OCI-LY3 (cell line): ENCODE data around the gene TMEM132C.

ENCODE experiments used
- H2AFZ ChIP-seq: fragments of 200-600, 300-600 bp; shearing (Covaris generic); 2 replicates; pipeline ENCODE4 v1.6.0; 2014; ENCODE audit warnings: antibody characterized with exemption, low read depth, low read length
- H3K27ac ChIP-seq: fragments of 200-600, 300-600 bp; sonication (generic); 2 replicates; pipeline ENCODE4 v1.5.1; 2014; ENCODE audit warnings: mild to moderate bottlenecking, low read length, moderate library complexity, mixed read lengths
- H3K27me3 ChIP-seq: fragments of 200-600, 300-600 bp; sonication (generic); 2 replicates; pipeline ENCODE4 v1.6.1; 2014; ENCODE audit warnings: low read depth, low read length, mixed read lengths
- H3K36me3 ChIP-seq: fragments of 200-600, 300-600 bp; sonication (generic); replicated peaks from 2 replicates; pipeline ENCODE3; 2014; ENCODE audit warnings: low read depth, low read length, mixed read lengths
- H3K4me1 ChIP-seq: fragments of 300-600, 200-600 bp; sonication (generic); 2 replicates; pipeline ENCODE4 v1.6.1; 2014; ENCODE audit warnings: low read length, mixed read lengths
- H3K4me2 ChIP-seq: fragments of 200-600, 300-600 bp; sonication (generic); 2 replicates; pipeline ENCODE4 v1.6.1; 2014; ENCODE audit warnings: low read length, mixed read lengths
- H3K4me3 ChIP-seq: fragments of 300-600, 200-600 bp; sonication (generic); 2 replicates; pipeline ENCODE4 v1.5.1; 2014; ENCODE audit warnings: antibody characterized with exemption, mild to moderate bottlenecking, low read length, moderate library complexity
- H3K79me2 ChIP-seq: fragments of 300-600, 200-600 bp; shearing (Covaris generic); 2 replicates; pipeline ENCODE4 v1.6.1; 2014; ENCODE audit warnings: mild to moderate bottlenecking, low read length, mixed read lengths
- H3K9ac ChIP-seq: fragments of 300-600, 200-600 bp; shearing (Covaris generic); 2 replicates; pipeline ENCODE4 v1.6.0; 2014; ENCODE audit warnings: mild to moderate bottlenecking, low read length, moderate library complexity
- H3K9me3 ChIP-seq: fragments of 200-600, 300-600 bp; shearing (Covaris generic); 2 replicates; pipeline ENCODE4 v1.6.1; 2014; ENCODE audit warnings: low read length, mixed read lengths; ENCODE audit not compliant: insufficient read depth
- H4K20me1 ChIP-seq: fragments of 200-600, 300-600 bp; sonication (generic); 2 replicates; pipeline ENCODE4 v1.6.1; 2016; ENCODE audit warnings: low read length, mixed read lengths; ENCODE audit not compliant: insufficient read depth
- EZH2phosphoT487 ChIP-seq: fragments of 200-600 bp; shearing (Covaris generic); IDR thresholded peaks from 2 replicates; pipeline ENCODE4 v1.6.1; 2018; ENCODE audit warnings: antibody characterized with exemption, mixed run types, low read depth
- TF ChIP-seq, protein P1 (sequence below): fragments of 200-600, 300-600 bp; sonication (generic); IDR thresholded peaks from 2 replicates; pipeline ENCODE4 v1.5.1; 2014; ENCODE audit warnings: antibody characterized with exemption, low read length, low read depth

The TMEM132C gene

DNA sequence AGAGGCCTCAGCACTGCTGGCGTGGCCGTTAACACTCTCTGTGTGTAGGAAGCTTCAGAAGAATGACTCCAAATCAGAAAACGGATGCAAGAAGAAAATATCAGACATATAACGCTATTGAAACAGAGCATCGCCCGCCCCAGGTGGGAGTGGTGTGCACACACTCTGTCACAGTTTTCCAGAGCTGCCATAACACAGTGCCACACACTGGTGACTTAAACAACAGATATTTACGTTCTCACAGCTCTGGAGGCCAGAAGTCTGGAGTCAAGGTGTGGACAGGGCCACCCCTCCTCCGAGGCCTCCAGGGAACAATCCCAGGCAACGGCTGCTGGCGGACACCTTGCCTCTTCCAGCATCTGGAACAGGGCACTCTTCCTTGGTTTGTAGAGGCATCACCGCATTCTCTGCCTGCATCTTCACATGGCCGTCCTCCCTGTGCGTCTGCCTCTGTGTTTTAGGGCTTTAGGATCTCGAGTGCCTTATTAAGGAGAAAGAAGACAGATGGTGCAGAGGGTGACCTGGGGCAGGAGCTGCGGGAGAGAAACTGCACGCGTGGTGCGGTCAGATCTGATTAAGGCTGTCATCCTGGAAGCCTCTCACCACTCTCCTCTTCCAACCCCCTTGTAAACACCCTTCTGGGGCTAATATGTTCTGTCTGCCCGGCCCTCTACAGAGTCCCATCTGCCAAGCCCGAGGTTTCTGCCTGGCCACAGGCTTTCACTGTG lies 415.7 kb downstream of the TMEM132C start:
- H3K79me2 ChIP-seq, result no peaks in the 10 kb centered on the region
- peaks cover 40% of the 10 kb centered on the region for H3K4me1 ChIP-seq
- H3K4me2 ChIP-seq, result no peak overlapping the region
- H2AFZ ChIP-seq, result no peak overlapping the region
- no peak overlapping the region for H3K9ac ChIP-seq
- H3K36me3 ChIP-seq, result peaks cover 7% of the 10 kb centered on the region
- no peak for TF ChIP-seq EZH2phosphoT487
- TF ChIP-seq, protein P1, sequence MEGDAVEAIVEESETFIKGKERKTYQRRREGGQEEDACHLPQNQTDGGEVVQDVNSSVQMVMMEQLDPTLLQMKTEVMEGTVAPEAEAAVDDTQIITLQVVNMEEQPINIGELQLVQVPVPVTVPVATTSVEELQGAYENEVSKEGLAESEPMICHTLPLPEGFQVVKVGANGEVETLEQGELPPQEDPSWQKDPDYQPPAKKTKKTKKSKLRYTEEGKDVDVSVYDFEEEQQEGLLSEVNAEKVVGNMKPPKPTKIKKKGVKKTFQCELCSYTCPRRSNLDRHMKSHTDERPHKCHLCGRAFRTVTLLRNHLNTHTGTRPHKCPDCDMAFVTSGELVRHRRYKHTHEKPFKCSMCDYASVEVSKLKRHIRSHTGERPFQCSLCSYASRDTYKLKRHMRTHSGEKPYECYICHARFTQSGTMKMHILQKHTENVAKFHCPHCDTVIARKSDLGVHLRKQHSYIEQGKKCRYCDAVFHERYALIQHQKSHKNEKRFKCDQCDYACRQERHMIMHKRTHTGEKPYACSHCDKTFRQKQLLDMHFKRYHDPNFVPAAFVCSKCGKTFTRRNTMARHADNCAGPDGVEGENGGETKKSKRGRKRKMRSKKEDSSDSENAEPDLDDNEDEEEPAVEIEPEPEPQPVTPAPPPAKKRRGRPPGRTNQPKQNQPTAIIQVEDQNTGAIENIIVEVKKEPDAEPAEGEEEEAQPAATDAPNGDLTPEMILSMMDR, result no peak
- H3K27ac ChIP-seq, result no peak overlapping the region
- H3K9me3 ChIP-seq, result 0 out of 2 replicates have a peak, but pooled peaks cover 6% of the 10 kb centered on the region
- no peaks in the 10 kb centered on the region for H3K27me3 ChIP-seq
- no peaks in the 10 kb centered on the region for H4K20me1 ChIP-seq
- H3K4me3 ChIP-seq, result no peak overlapping the region

DNA sequence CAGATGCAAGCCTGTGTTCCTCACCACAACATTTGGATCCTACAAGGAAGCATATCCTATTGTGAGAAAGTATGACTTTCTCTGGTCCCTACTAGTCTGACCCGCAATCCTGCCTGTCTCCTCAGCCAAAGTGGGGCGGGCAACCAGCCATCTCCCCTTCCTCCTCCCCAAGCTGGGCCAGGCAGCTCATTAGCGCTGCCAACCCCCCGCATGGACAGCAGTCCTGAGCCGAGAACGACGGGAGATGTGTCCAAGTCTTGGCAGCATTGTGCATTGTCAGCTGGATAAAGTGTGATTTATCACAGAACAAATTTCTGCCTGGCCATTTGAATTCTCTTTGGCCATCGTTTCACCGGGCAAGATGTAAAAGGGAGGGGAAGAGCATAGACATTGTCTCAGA lies 417.4 kb downstream of the TMEM132C start:
- H3K9me3 ChIP-seq, result 0 out of 2 replicates have a peak, but pooled peaks cover 2% of the 10 kb centered on the region
- no peak overlapping the region for H3K4me3 ChIP-seq
- no peak overlapping the region for H3K4me2 ChIP-seq
- no peaks in the 10 kb centered on the region for H4K20me1 ChIP-seq
- H3K36me3 ChIP-seq, result peaks cover 3% of the 10 kb centered on the region
- H3K27ac ChIP-seq, result no peak overlapping the region
- peaks cover 24% of the 10 kb centered on the region for H3K4me1 ChIP-seq
- no peaks in the 10 kb centered on the region for H3K27me3 ChIP-seq
- TF ChIP-seq, protein P1, result no peak
- no peak for TF ChIP-seq EZH2phosphoT487
- no peak overlapping the region for H2AFZ ChIP-seq
- H3K9ac ChIP-seq, result no peak overlapping the region
- no peaks in the 10 kb centered on the region for H3K79me2 ChIP-seq

GRCh38 chr12:128685903-128686475 lies 419.0 kb downstream of the TMEM132C start:
- H3K4me3 ChIP-seq, result no peak overlapping the region
- H3K9ac ChIP-seq, result no peak overlapping the region
- H3K79me2 ChIP-seq, result no peaks in the 10 kb centered on the region
- no peaks in the 10 kb centered on the region for H4K20me1 ChIP-seq
- H3K4me2 ChIP-seq, result no peak overlapping the region
- H3K27me3 ChIP-seq, result no peaks in the 10 kb centered on the region
- H3K36me3 ChIP-seq, result no peaks in the 10 kb centered on the region
- H2AFZ ChIP-seq, result no peak overlapping the region
- TF ChIP-seq EZH2phosphoT487, result no peak
- TF ChIP-seq, protein P1, result no peak
- H3K4me1 ChIP-seq, result peaks cover 23% of the 10 kb centered on the region
- H3K27ac ChIP-seq, result no peak overlapping the region
- H3K9me3 ChIP-seq, result no peaks in the 10 kb centered on the region

DNA sequence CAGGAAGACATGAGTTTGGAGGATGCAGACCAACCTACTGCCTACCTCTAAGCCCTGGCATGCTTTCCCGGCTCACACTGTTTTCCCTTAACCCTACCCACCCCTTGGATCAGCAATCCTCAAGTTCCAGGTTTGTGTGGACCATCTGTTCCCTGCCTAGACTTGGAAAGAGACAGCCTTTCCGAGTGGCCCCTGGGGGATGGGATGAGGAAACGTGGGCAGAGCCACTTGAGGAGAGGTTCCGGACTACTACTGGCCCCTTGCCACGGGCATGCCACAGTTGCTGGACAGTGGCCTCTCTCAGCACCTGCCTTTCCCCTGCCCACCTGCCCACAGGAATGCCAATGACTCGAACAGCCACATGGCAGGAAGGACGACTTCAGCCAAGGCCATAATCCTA lies 420.9 kb downstream of the TMEM132C start:
- H2AFZ ChIP-seq, result no peak overlapping the region
- no peaks in the 10 kb centered on the region for H3K9me3 ChIP-seq
- no peaks in the 10 kb centered on the region for H3K27me3 ChIP-seq
- peaks cover 27% of the 10 kb centered on the region for H3K4me1 ChIP-seq
- no peak overlapping the region for H3K9ac ChIP-seq
- H3K79me2 ChIP-seq, result no peaks in the 10 kb centered on the region
- no peak overlapping the region for H3K27ac ChIP-seq
- H3K4me2 ChIP-seq, result no peak overlapping the region
- no peaks in the 10 kb centered on the region for H4K20me1 ChIP-seq
- H3K4me3 ChIP-seq, result no peak overlapping the region
- TF ChIP-seq EZH2phosphoT487, result no peak
- TF ChIP-seq, protein P1, result no peak
- no peaks in the 10 kb centered on the region for H3K36me3 ChIP-seq
